Measurements from ENCODE around the gene ZBTB7C.

The ZBTB7C gene

GRCh38 chr18:48244530-48244929 lies 164.7 kb downstream of the ZBTB7C start:
- no peak for DNase-seq

GRCh38 chr18:48238636-48239035 lies 170.5 kb downstream of the ZBTB7C start:
- DNase-seq = no peak

- DNase-seq = no peak
These were observed 171.0 kb downstream of the ZBTB7C start for GRCh38 chr18:48238206-48238605.

- DNase-seq = no peak
These were observed 172.4 kb downstream of the ZBTB7C start for GRCh38 chr18:48236822-48237221.

- peak; percentile 7 for DNase-seq
These were observed 178.6 kb downstream of the ZBTB7C start for GRCh38 chr18:48230467-48231113.

GRCh38 chr18:48229552-48229981 lies 179.6 kb downstream of the ZBTB7C start:
- no peak for DNase-seq

GRCh38 chr18:48228841-48229240 lies 180.3 kb downstream of the ZBTB7C start:
- DNase-seq = no peak

GRCh38 chr18:48228301-48228715 lies 180.9 kb downstream of the ZBTB7C start:
- DNase-seq = no peak

GRCh38 chr18:48227206-48227605 lies 182.0 kb downstream of the ZBTB7C start:
- DNase-seq = peak; percentile 7

- no peak for DNase-seq
These were observed 182.8 kb downstream of the ZBTB7C start for GRCh38 chr18:48226401-48226800.

- DNase-seq = no peak
These were observed 187.1 kb downstream of the ZBTB7C start for GRCh38 chr18:48222118-48222517.

- DNase-seq = no peak
These were observed 189.2 kb downstream of the ZBTB7C start for GRCh38 chr18:48219810-48220499.

GRCh38 chr18:48219037-48219809 lies 190.0 kb downstream of the ZBTB7C start:
- DNase-seq = no peak

- DNase-seq = no peak
These were observed 190.7 kb downstream of the ZBTB7C start for GRCh38 chr18:48218285-48219022.

GRCh38 chr18:48217258-48218250 lies 191.6 kb downstream of the ZBTB7C start:
- DNase-seq = no peak

- DNase-seq = no peak
These were observed 192.4 kb downstream of the ZBTB7C start for GRCh38 chr18:48216639-48217257.

GRCh38 chr18:48215876-48216638 lies 193.1 kb downstream of the ZBTB7C start:
- no peak for DNase-seq

GRCh38 chr18:48213791-48214190 lies 195.4 kb downstream of the ZBTB7C start:
- no peak for DNase-seq

GRCh38 chr18:48208432-48209140 lies 200.6 kb downstream of the ZBTB7C start:
- no peak for DNase-seq

GRCh38 chr18:48207733-48208132 lies 201.4 kb downstream of the ZBTB7C start:
- DNase-seq = no peak
